OCI-LY7 (cell line): ENCODE data around the gene BIK.

ENCODE experiments used
- CTCF ChIP-seq: fragments of 200-600 bp; sonication (generic); conservative IDR thresholded peaks from 2 replicates; pipeline ENCODE4 v1.5.1; 2014; ENCODE audit warnings: mild to moderate bottlenecking, antibody characterized with exemption, low read length, moderate library complexity, mixed read lengths
- EZH2phosphoT487 ChIP-seq: fragments of 200-600 bp; sonication (generic); IDR thresholded peaks from 2 replicates; pipeline ENCODE4 v1.6.1; 2018; ENCODE audit warnings: low read depth, borderline replicate concordance, mild to moderate bottlenecking, mixed run types, antibody characterized with exemption, low read length, moderate library complexity, mixed read lengths

- TF ChIP-seq CTCF (no peak), EZH2phosphoT487 (no peak)
Observed at GRCh38 chr22:43154887-43155536, 44.5 kb downstream of the BIK start.
